ENCODE measurements around the gene ZBTB21. TPM values are rescaled to one million over a fixed set of nuclear protein-coding genes. Genes with fewer than 3 reads are reported as not detected.

ZBTB21 gene
- 12.8 TPM for polyA plus RNA-seq (2012; ENCODE audit: insufficient read depth, insufficient read length)

GRCh38 chr21:42009831-42010506, at the start of gene ZBTB21:
Gene ZBTB21, minus strand, starts transcription at chr21:42010360. Its CDS starts 16,265 bp downstream, at chr21:41994095.
- DNase-seq (ENCODE audit: low read depth, low spot score): peak; percentile 96
- peak within 1 kb of the TSS; percentile 75 for H3K4me3 ChIP-seq (ENCODE audit: low read length)

GRCh38 chr21:42059721-42060120, 49.6 kb upstream of the ZBTB21 start:
- no peak overlapping the region for H3K4me3 ChIP-seq (ENCODE audit: low read length)
- no peak for DNase-seq (ENCODE audit: low read depth, low spot score)

GRCh38 chr21:42059141-42059540, 49.0 kb upstream of the ZBTB21 start:
- H3K4me3 ChIP-seq (ENCODE audit: low read length): no peak overlapping the region
- no peak for DNase-seq (ENCODE audit: low read depth, low spot score)

GRCh38 chr21:42058631-42059111, 48.5 kb upstream of the ZBTB21 start:
- no peak overlapping the region for H3K4me3 ChIP-seq (ENCODE audit: low read length)
- DNase-seq (ENCODE audit: low read depth, low spot score): no peak

- DNase-seq (ENCODE audit: low read depth, low spot score): no peak
- H3K4me3 ChIP-seq (ENCODE audit: low read length): no peak overlapping the region
Observed at GRCh38 chr21:42057851-42058437, 47.8 kb upstream of the ZBTB21 start.

- DNase-seq (ENCODE audit: low read depth, low spot score): no peak
Observed at GRCh38 chr21:42056996-42057689, 47.0 kb upstream of the ZBTB21 start.

GRCh38 chr21:42056468-42056867, 46.3 kb upstream of the ZBTB21 start:
- peak; percentile 70 for DNase-seq (ENCODE audit: low read depth, low spot score)
- H3K4me3 ChIP-seq (ENCODE audit: low read length): peak overlapping the region; percentile 8

More at GRCh38 chr21:42056996-42057689, 47.0 kb upstream of the ZBTB21 start:
- no peak overlapping the region for H3K4me3 ChIP-seq (ENCODE audit: low read length)

GRCh38 chr21:42055425-42055824, 45.3 kb upstream of the ZBTB21 start:
- no peak overlapping the region for H3K4me3 ChIP-seq (ENCODE audit: low read length)
- no peak for DNase-seq (ENCODE audit: low read depth, low spot score)

- H3K4me3 ChIP-seq (ENCODE audit: low read length): peak overlapping the region; percentile 1; the same call in 1 of the 2 replicates
- DNase-seq (ENCODE audit: low read depth, low spot score): peak; percentile 92
Observed at GRCh38 chr21:42051788-42052187, 41.6 kb upstream of the ZBTB21 start.

GRCh38 chr21:42049578-42050430, 39.6 kb upstream of the ZBTB21 start:
- no peak for DNase-seq (ENCODE audit: low read depth, low spot score)
- H3K4me3 ChIP-seq (ENCODE audit: low read length): no peak overlapping the region

- no peak for DNase-seq (ENCODE audit: low read depth, low spot score)
- H3K4me3 ChIP-seq (ENCODE audit: low read length): no peak overlapping the region
Observed at GRCh38 chr21:42048870-42049577, 38.9 kb upstream of the ZBTB21 start.

- no peak overlapping the region for H3K4me3 ChIP-seq (ENCODE audit: low read length)
- no peak for DNase-seq (ENCODE audit: low read depth, low spot score)
Observed at GRCh38 chr21:42047821-42048613, 37.9 kb upstream of the ZBTB21 start.

- no peak for DNase-seq (ENCODE audit: low read depth, low spot score)
- H3K4me3 ChIP-seq (ENCODE audit: low read length): no peak overlapping the region
Observed at GRCh38 chr21:42044871-42045495, 34.8 kb upstream of the ZBTB21 start.

- no peak for DNase-seq (ENCODE audit: low read depth, low spot score)
- H3K4me3 ChIP-seq (ENCODE audit: low read length): no peak overlapping the region
Observed at GRCh38 chr21:42043961-42044360, 33.8 kb upstream of the ZBTB21 start.

- DNase-seq (ENCODE audit: low read depth, low spot score): no peak
Observed at GRCh38 chr21:42043201-42043895, 33.2 kb upstream of the ZBTB21 start.

GRCh38 chr21:42042651-42043050, 32.5 kb upstream of the ZBTB21 start:
- DNase-seq (ENCODE audit: low read depth, low spot score): no peak
- no peak overlapping the region for H3K4me3 ChIP-seq (ENCODE audit: low read length)

More at GRCh38 chr21:42043201-42043895, 33.2 kb upstream of the ZBTB21 start:
- no peak overlapping the region for H3K4me3 ChIP-seq (ENCODE audit: low read length)

- DNase-seq (ENCODE audit: low read depth, low spot score): no peak
- H3K4me3 ChIP-seq (ENCODE audit: low read length): no peak overlapping the region
Observed at GRCh38 chr21:42041711-42042110, 31.6 kb upstream of the ZBTB21 start.
